ENCODE measurements around the gene STK26.

DNA sequence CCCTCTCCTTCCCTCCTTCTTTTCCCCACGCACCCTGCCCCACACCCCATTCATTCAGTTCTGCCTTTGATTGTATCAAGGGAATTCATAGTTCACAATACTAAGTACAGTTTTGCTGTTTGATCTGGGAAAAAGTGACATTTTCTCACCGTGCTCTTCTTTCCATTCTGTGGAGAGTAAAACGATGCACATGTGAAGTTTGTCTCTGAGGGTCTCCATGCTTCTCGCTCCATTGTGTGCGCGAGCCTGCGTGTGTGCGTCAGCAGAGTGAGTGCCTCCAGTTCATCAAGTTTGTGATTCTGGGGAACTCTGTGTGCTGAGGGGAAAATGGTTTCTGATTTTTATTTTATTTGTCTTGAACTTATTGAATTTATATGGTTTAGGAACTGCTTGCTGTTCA lies 1.9 kb downstream of the STK26 start:
- TF ChIP-seq, protein P1, sequence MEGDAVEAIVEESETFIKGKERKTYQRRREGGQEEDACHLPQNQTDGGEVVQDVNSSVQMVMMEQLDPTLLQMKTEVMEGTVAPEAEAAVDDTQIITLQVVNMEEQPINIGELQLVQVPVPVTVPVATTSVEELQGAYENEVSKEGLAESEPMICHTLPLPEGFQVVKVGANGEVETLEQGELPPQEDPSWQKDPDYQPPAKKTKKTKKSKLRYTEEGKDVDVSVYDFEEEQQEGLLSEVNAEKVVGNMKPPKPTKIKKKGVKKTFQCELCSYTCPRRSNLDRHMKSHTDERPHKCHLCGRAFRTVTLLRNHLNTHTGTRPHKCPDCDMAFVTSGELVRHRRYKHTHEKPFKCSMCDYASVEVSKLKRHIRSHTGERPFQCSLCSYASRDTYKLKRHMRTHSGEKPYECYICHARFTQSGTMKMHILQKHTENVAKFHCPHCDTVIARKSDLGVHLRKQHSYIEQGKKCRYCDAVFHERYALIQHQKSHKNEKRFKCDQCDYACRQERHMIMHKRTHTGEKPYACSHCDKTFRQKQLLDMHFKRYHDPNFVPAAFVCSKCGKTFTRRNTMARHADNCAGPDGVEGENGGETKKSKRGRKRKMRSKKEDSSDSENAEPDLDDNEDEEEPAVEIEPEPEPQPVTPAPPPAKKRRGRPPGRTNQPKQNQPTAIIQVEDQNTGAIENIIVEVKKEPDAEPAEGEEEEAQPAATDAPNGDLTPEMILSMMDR (conservative IDR thresholded peaks at IDR 0.05; ENCODE audit: low read length) = no peak
- TF ChIP-seq EZH2phosphoT487 (IDR thresholded peaks at IDR 0.05; ENCODE audit: borderline replicate concordance) = no peak
